HEK293 (cell line): ENCODE measurements around the gene THEM4.

Experiments
- CTCF ChIA-PET: fragments of 350-600 bp; formaldehyde crosslinking; extraction: SDS; loops from one replicate; lab custom pipeline; 2021; ENCODE audit warnings: antibody characterized with exemption; lab: Yijun Ruan, JAX
- POLR2A ChIA-PET: fragments of 300-600 bp; formaldehyde crosslinking; extraction: SDS; loops from one replicate; lab custom pipeline; 2020; ENCODE audit warnings: antibody characterized with exemption, inconsistent platforms; lab: Yijun Ruan, JAX
- H3K27ac ChIP-seq: fragments of 200-500 bp; sonication (Bioruptor generic); 2 replicates; pipeline ENCODE4 v1.5.1; 2014; ENCODE audit warnings: low read depth, low read length, control low read depth, inconsistent platforms; ENCODE audit errors: extremely low read depth
- H3K36me3 ChIP-seq, 2 experiments: fragments of 200-500 bp in 1 of 2; sonication (Bioruptor generic) in 1 of 2; 1 replicate in 1 of 2; 2 replicates in 1 of 2; pipeline ENCODE4 v1.5.1; 2014 to 2017; ENCODE audit warnings: inconsistent platforms in 2 of 2, low read length in 2 of 2; ENCODE audit not compliant: control insufficient read depth in 2 of 2, insufficient read depth in 1 of 2
- H3K4me1 ChIP-seq: fragments of 200-500 bp; sonication (Bioruptor generic); 2 replicates; pipeline ENCODE4 v1.5.1; 2014; ENCODE audit warnings: mild to moderate bottlenecking, low read length, inconsistent platforms; ENCODE audit not compliant: control insufficient read depth, insufficient read depth
- H3K4me3 ChIP-seq: 2 replicates; pipeline ENCODE4 v1.5.1; 2011; ENCODE audit warnings: low read depth, mild to moderate bottlenecking, control low read depth, low read length, moderate library complexity
- H3K9me3 ChIP-seq: fragments of 200-500 bp; sonication (Bioruptor generic); 2 replicates; pipeline ENCODE4 v1.5.1; 2014; ENCODE audit warnings: low read depth, low read length, inconsistent platforms; ENCODE audit not compliant: control insufficient read depth, insufficient read depth
- ATF2 ChIP-seq: fragments of 450-650 bp; formaldehyde crosslinking; IDR thresholded peaks from 2 replicates; pipeline ENCODE4 v1.5.1; 2016; ENCODE audit warnings: missing biosample characterization, missing genetic modification characterization, low read depth
- GLI4 ChIP-seq: fragments of 450-650 bp; formaldehyde crosslinking; IDR thresholded peaks from 2 replicates; pipeline ENCODE4 v1.5.1; 2016; ENCODE audit warnings: missing biosample characterization, missing genetic modification characterization
- KLF10 ChIP-seq: fragments of 450-650 bp; IDR thresholded peaks from 2 replicates; pipeline ENCODE4 v1.5.1; 2018; ENCODE audit warnings: missing biosample characterization, mild to moderate bottlenecking, missing genetic modification characterization
- MYNN ChIP-seq: fragments of 450-650 bp; formaldehyde crosslinking; IDR thresholded peaks from 2 replicates; pipeline ENCODE4 v1.5.1; 2016; ENCODE audit warnings: missing biosample characterization, missing genetic modification characterization, borderline replicate concordance
- OSR2 ChIP-seq: fragments of 450-650 bp; formaldehyde crosslinking; IDR thresholded peaks from 2 replicates; pipeline ENCODE4 v1.5.1; 2016; ENCODE audit warnings: missing biosample characterization, missing genetic modification characterization
- OVOL3 ChIP-seq: fragments of 450-650 bp; formaldehyde crosslinking; IDR thresholded peaks from 2 replicates; pipeline ENCODE4 v1.5.1; 2016; ENCODE audit warnings: missing biosample characterization, missing genetic modification characterization
- PRDM1 ChIP-seq: fragments of 450-650 bp; formaldehyde crosslinking; IDR thresholded peaks from 2 replicates; pipeline ENCODE4; 2016; ENCODE audit warnings: missing biosample characterization, missing genetic modification characterization
- ZBTB1 ChIP-seq: fragments of 450-650 bp; formaldehyde crosslinking; IDR thresholded peaks from 2 replicates; pipeline ENCODE4 v1.5.1; 2016; ENCODE audit warnings: missing biosample characterization, missing genetic modification characterization
- ZBTB17 ChIP-seq: fragments of 450-650 bp; formaldehyde crosslinking; IDR thresholded peaks from 2 replicates; pipeline ENCODE4 v1.5.1; 2016; ENCODE audit warnings: missing biosample characterization, missing genetic modification characterization
- ZBTB26 ChIP-seq: fragments of 450-650 bp; formaldehyde crosslinking; optimal IDR thresholded peaks from 2 replicates; pipeline ENCODE3; 2016; ENCODE audit warnings: missing biosample characterization, mild to moderate bottlenecking, missing genetic modification characterization
- ZNF146 ChIP-seq: fragments of 450-650 bp; formaldehyde crosslinking; IDR thresholded peaks from 2 replicates; pipeline ENCODE4 v1.5.1; 2016; ENCODE audit warnings: missing biosample characterization, missing genetic modification characterization
- ZNF174 ChIP-seq: fragments of 450-650 bp; formaldehyde crosslinking; IDR thresholded peaks from 2 replicates; pipeline ENCODE4 v1.5.0; 2017; ENCODE audit warnings: missing biosample characterization, mild to moderate bottlenecking, missing genetic modification characterization
- ZNF280D ChIP-seq: fragments of 450-650 bp; formaldehyde crosslinking; IDR thresholded peaks from 2 replicates; pipeline ENCODE4 v1.5.1; 2016; ENCODE audit warnings: missing biosample characterization, missing genetic modification characterization
- ZNF416 ChIP-seq: fragments of 450-650 bp; formaldehyde crosslinking; IDR thresholded peaks from 2 replicates; pipeline ENCODE4 v1.5.1; 2016; ENCODE audit warnings: missing biosample characterization, missing genetic modification characterization
- ZNF521 ChIP-seq: fragments of 450-650 bp; formaldehyde crosslinking; IDR thresholded peaks from 2 replicates; pipeline ENCODE4 v1.5.1; 2017; ENCODE audit warnings: missing biosample characterization, mild to moderate bottlenecking, missing genetic modification characterization
- ZNF585B ChIP-seq: fragments of 450-650 bp; formaldehyde crosslinking; IDR thresholded peaks from 2 replicates; pipeline ENCODE4 v1.5.1; 2016; ENCODE audit warnings: missing biosample characterization, missing genetic modification characterization
- ZNF600 ChIP-seq: fragments of 450-650 bp; formaldehyde crosslinking; IDR thresholded peaks from 2 replicates; pipeline ENCODE4 v1.5.1; 2016; ENCODE audit warnings: missing biosample characterization, missing genetic modification characterization
- ZNF624 ChIP-seq: fragments of 450-650 bp; formaldehyde crosslinking; IDR thresholded peaks from 2 replicates; pipeline ENCODE4 v1.5.1; 2017; ENCODE audit warnings: missing biosample characterization, missing genetic modification characterization
- ZNF830 ChIP-seq: fragments of 450-650 bp; IDR thresholded peaks from 2 replicates; pipeline ENCODE4 v1.5.0; 2018; ENCODE audit warnings: missing biosample characterization, missing genetic modification characterization, low read depth, mild to moderate bottlenecking, moderate library complexity
- TF ChIP-seq, protein P1 (sequence below): IDR thresholded peaks from 2 replicates; pipeline ENCODE4 v1.6.1; 2011; ENCODE audit warnings: mild to moderate bottlenecking, low read depth, low read length, borderline replicate concordance

THEM4 gene

DNA sequence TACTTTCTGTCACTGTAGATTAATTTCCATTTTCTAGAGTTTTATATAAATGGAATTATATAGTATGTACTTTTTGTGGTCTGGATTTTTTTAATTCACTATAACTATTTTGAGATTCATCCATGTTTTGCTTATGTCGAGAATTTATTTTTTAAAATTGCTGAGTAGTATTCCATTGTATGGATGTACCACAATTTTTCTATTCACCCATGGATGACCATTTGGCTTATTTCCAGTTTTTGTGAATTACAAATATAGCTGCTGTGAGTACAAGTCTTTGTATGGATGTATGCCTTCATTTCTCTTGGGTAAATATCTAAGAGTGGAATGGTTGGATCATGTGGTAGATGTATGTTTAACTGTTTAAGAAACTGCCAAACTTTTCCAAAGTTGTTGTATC, 3.7 kb upstream of the THEM4 start:
- H3K27ac ChIP-seq, result no peak overlapping the region
- no peak overlapping the region for H3K4me3 ChIP-seq
- H3K36me3 ChIP-seq, result peaks cover 0 to 3% of the 10 kb centered on the region in 2 experiments; a peak in 1 of 3 replicates
- ChIA-PET CTCF (no interaction called here), POLR2A (interaction anchor here (0.7 kb wide), 1 partner anchor 606 kb away, joined by 4 read pairs; no protein-coding TSS in a partner anchor)
- no peaks in the 10 kb centered on the region for H3K9me3 ChIP-seq
- TF ChIP-seq ZNF830 (tag by site-specific recombination) (no peak), ZNF146 (tag by site-specific recombination) (0 out of 2 replicates have a peak, but pooled peaks have one; percentile 24)
- H3K4me1 ChIP-seq, result no peaks in the 10 kb centered on the region

- Histone ChIP-seq H3K4me1 (no peaks in the 10 kb centered on the region), H3K36me3 (peaks cover 0 to 21% of the 10 kb centered on the region in 2 experiments; a peak in 1 of 3 replicates), H3K9me3 (no peaks in the 10 kb centered on the region), H3K4me3 (no peak overlapping the region), H3K27ac (no peak overlapping the region)
- ChIA-PET POLR2A (no interaction called here), CTCF (interaction anchor here (0.6 to 2.5 kb wide), 7 partner anchors 9 to 268 kb away, joined by 3 to 12 read pairs (median 3); no protein-coding TSS in a partner anchor)
- TF ChIP-seq ATF2 (tag by site-specific recombination), result no peak
- TF ChIP-seq OSR2 (tag by site-specific recombination), result no peak
- TF ChIP-seq ZNF624 (tag by site-specific recombination), result no peak
- TF ChIP-seq, protein P1, sequence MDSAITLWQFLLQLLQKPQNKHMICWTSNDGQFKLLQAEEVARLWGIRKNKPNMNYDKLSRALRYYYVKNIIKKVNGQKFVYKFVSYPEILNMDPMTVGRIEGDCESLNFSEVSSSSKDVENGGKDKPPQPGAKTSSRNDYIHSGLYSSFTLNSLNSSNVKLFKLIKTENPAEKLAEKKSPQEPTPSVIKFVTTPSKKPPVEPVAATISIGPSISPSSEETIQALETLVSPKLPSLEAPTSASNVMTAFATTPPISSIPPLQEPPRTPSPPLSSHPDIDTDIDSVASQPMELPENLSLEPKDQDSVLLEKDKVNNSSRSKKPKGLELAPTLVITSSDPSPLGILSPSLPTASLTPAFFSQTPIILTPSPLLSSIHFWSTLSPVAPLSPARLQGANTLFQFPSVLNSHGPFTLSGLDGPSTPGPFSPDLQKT, result no peak
- TF ChIP-seq ZNF585B (tag by site-specific recombination), result no peak
- no peak for TF ChIP-seq ZBTB17 (tag by site-specific recombination)
- TF ChIP-seq ZNF521 (tag by site-specific recombination), result no peak
- TF ChIP-seq MYNN (tag by site-specific recombination), result no peak
- TF ChIP-seq PRDM1, result no peak
- TF ChIP-seq ZNF174 (tag by site-specific recombination), result no peak
- no peak for TF ChIP-seq OVOL3 (tag by site-specific recombination)
- no peak for TF ChIP-seq ZNF280D (tag by site-specific recombination)
Observed at GRCh38 chr1:151908228-151908691, 1.1 kb downstream of the THEM4 start.

GRCh38 chr1:151907363-151908139, 1.8 kb downstream of the THEM4 start:
- no peaks in the 10 kb centered on the region for H3K4me1 ChIP-seq
- H3K36me3 ChIP-seq, result peaks cover 0 to 21% of the 10 kb centered on the region in 2 experiments; a peak in 1 of 3 replicates
- ChIA-PET CTCF (interaction anchor here (0.7 to 2.5 kb wide), 5 partner anchors 8 to 106 kb away, joined by 3 to 12 read pairs (median 5); no protein-coding TSS in a partner anchor), POLR2A (no interaction called here)
- H3K9me3 ChIP-seq, result no peaks in the 10 kb centered on the region
- no peak overlapping the region for H3K27ac ChIP-seq
- H3K4me3 ChIP-seq, result no peak overlapping the region
- TF ChIP-seq KLF10 (tag by site-specific recombination) (no peak), ZNF416 (no peak), GLI4 (tag by site-specific recombination) (no peak), ZBTB26 (tag by site-specific recombination) (no peak), PRDM1 (no peak), ZNF585B (tag by site-specific recombination) (no peak), ZBTB1 (no peak), ZNF600 (tag by site-specific recombination) (peak; percentile 60)
